CD4-positive, alpha-beta T cell treated with Interleukin-21 for 1 hour (primary cell): Measurements from ENCODE around the gene TMEM39B.
"Not testable (repeated sequence)": the region's sequence is repeated elsewhere in the genome, so short reads cannot be mapped to it uniquely, and the experiment has no call there.

ENCODE experiments used
- DNase-seq: peaks from one replicate; pipeline ENCODE4 v3.0.0-alpha.2; 2020

TMEM39B gene

DNA sequence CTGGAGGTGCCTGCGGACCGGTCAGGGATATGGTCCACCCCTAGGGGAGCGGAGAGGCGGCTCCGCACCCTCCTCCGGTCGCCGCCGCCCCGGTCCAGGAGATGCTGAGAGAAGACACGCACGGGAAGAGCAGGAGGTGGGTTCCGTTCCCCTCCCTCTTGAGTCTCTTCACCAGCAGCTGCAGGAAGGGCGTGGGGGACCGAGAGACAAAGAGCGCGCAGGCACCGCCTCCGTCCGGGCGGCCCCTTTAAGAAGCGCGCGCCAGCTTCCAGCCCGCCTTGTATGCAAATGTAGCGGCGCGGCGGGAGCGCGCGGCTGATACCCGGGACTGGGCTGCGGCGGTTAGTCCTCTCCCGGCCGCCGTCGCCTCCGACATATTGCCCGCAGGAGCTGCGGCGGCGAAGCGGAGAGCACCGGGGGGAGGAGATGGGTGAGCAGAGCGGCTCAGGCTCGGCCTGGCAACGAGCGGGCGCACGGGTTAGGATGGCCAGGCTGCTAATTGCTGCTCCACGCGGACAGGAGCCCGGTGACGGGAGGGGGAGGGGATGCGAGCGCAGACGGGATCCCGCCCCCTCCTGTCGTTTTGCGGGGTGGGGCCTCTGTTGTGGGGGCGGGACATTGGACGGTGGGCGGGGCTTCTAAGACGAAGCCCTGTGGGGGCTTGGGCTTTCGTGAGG lies at the start of gene TMEM39B:
Gene TMEM39B (plus strand): TSS at position 318 of the 677 bp plus-strand sequence. CDS start 109 bp downstream, at position 427.
- DNase-seq, result peak; percentile 94

DNA sequence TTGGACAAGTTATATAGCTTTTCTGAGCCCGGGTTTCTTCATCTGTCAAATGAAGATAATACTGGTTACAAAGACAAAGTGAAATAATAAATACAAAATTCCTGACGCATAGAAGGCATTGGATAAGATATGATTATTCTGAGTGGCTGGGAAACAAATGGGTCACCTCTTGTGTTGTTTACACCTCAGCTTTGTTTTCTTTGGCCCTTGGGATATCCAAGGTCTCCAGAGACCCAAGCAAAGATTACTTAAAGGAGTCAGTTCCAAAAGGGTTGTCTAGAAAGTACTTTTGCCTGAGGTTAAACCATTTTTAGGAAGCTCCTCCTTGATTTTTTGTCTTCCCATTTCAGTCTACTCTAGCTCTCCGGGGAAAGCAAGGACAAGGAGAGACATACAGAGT lies 49.4 kb upstream of the TMEM39B start:
- no peak for DNase-seq

DNA sequence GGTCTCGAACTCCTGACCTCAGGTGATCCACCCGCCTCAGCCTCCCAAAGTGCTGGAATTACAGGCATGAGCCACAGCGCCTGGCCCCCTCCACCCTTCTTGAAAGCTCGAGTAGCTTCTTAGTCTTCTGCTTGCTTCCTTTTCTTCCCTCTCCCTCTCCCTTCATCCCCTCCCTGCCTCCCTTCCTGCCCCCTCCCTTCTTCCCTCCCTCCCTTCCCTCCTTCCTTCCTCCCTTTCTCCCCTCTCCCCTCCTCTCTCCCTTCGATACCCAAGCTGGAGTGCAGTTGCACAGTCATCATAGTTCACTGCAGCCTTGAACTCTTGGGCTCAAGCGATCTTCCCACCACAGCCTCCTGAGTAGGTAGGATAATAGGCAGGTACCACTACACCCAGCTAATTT lies 47.2 kb upstream of the TMEM39B start:
- DNase-seq, result no peak

DNA sequence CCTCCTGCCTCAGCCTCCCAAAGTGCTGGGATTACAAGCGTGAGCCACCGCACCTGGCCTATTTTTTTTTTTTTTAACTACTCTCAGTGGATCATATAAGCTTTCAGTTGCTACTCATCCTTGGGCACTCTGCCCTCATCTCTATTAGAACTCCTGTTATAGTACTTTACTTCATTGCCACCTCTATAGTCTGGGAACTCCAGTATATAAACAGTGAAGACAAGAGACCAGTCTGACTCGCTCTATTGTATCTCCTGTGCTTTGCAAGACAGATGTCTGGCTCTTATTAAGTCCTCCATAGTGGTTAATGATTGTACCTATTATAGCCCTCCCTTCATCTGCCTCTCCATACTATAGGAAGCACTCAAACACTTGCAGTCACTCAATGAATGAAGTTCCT lies 44.0 kb upstream of the TMEM39B start:
- DNase-seq, result no peak

DNA sequence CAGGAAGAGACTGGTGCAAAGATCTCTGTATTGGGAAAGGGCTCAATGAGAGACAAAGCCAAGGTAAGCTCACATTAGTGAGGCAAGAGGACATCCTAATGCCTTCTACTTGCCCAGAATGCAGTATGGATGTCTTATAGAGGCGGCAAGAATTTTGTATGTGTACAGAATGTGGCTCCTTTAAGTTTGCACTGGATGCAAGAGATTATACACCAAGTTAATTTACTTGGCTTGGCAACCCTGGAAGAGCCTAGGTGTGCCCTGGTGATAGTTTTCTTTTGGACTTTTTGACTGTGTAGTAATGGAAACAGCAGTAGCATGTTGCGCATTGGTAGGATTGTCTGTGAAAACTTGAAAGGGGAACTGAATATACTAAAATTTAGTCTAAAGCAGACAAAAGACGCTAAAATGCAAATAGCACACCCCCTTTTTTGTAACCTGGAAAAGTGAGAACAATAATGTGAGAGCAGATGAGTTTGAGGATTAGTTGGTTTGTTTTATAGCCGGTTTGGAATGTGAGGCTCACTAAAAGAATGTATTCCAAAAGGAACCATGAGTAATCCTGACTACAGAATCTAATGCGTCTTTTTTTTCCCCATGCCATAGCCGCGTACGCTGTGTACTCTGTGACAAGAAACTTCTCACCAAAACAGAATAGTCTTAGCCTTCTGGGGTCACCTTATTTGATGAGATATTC lies 41.0 kb upstream of the TMEM39B start:
- no peak for DNase-seq

DNA sequence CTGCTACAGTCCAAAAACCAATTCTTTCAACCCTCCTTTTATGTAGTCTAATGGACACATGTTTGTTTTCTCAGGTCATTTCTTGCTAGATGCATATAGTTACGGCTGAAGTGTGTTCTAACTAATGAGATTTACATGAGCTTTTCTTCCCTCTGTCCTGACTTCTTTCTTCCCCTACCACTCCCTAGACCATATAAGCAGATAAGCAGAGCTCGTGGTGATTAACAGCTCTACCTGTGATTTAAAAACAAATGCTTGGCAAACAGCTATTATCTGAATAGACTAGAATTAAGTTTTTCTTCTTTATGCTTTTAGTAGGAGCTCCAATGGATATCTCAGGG lies 40.5 kb upstream of the TMEM39B start:
- no peak for DNase-seq

DNA sequence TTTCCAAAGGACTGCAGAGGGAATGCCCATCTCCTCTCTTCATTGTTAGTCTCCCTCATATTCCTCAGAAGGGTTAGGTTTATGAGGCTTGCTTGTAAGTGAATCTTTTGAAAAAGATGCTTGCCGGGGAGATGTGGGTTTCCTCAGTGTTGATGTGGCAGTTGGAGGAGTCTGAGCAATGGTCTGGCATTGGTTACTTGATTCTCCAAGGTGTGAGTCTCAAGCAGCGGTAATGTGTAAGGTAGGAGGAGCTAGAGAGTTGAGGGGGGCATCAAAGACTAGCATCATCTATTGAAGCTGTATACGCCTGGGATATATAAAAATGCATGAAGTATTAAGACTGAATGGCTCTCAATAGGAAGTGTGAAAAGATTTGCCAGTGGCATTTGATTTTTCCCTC lies 37.6 kb upstream of the TMEM39B start:
- DNase-seq, result no peak

DNA sequence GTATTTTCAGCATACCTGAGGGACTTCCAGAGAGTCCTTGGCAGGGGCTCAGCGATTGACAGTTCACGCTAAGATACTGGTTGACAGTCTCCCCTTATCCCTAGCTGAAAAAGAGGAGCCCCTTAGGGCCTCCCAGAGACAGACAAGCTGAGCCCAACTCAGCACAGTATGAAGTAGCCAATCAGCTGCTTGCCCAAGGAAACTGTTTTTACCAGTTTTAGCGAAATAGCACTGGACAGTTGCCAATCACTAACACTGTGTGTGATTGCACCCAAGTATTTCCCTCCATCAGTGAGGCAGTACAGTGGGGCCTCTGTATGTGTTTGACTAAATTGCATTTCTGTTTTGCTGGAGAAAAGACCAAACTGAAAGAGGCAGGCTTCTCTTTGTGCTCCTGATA lies 32.0 kb upstream of the TMEM39B start:
- DNase-seq, result no peak

DNA sequence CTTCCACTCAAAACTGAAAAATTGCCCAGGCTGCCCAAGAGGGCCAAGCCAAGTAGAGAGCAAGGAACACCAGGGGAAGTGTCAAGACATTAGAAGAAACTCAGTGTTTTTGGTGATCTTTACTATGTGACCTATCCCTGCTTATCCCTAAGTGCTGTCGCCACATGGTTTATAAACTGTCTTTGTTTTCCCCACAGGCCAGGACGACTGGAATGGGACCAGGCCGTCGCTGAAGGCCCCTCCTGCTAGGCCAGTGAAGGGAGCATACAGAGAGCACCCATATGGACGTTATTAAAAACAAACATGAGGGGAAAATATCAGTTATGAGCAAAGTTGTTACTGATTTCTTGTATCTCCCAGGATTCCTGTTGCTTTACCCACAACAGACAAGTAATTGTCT lies 30.4 kb upstream of the TMEM39B start:
- DNase-seq, result no peak

DNA sequence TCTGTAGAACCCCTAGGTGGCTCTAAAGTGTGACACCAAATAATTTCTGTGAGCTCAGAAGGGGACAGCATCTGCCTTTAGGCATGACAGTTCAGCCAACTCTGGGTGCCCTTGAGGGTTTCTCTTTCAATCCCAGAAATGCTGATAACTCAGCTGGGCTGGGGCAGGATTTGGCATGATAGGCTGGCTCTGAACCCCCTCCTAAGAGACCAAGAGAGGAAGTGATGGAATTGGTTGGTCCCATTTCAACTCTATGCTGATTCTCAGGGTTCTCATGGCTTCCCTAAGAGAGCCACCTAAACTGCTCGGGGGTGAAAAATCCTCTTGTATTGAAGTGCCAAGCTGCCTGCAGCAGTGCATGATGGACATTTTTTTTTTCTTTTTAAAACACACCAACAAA lies 28.5 kb upstream of the TMEM39B start:
- DNase-seq, result no peak

DNA sequence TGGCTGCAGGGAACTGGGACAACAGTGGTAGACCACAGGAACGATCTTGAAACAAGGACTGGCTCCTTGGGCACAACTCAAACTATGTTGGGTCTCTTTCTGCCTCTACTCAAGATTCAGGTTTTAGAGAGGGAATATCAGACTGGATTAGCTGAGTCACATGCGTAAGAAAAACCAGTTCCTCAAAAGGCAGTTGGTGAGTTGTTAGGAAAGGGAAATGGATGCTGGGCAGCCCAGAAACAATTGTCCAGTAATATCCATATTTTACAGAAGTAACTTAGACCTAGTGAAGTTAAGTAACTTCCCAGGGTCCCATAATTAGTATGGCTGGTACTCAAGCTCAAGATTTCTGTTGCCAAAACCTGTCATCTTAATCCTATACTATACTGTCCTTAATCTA lies 27.0 kb upstream of the TMEM39B start:
- no peak for DNase-seq

DNA sequence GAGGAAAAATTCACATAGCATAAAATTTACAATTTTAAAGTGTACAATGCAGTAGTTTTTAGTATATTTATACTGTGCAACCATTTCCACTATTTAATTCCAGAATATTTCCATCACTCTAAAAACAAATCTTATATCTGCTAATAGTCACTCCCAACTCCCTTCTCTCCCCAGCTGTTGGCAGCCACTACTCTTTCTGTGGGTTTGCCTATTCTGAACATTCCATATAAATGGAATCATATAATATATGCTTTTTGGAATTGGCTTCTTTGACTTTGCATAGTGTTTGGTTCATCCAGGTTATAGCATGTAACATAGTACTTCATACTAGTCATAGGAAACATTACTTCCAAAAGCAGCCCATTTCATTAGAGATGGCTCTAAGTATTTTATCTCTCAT lies 25.0 kb upstream of the TMEM39B start:
- no peak for DNase-seq

DNA sequence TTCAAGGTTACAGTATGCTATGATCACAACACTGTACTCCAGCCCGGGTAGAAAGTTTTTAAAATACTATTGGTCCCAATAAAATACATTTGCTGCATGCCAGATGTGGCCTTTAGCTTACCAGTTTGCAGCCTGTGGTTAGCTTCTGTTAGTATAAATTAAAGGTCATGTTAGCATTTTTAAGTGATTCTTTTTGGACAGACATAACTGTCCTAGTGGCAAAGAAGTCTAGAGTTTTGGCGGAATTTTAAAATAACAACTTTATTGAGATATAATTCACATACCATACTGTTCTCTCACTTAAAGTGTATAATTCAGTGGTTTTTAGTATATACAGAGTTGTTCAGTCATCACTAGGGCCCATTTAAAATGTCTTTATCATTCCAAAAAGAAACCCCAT lies 24.3 kb upstream of the TMEM39B start:
- DNase-seq, result no peak

DNA sequence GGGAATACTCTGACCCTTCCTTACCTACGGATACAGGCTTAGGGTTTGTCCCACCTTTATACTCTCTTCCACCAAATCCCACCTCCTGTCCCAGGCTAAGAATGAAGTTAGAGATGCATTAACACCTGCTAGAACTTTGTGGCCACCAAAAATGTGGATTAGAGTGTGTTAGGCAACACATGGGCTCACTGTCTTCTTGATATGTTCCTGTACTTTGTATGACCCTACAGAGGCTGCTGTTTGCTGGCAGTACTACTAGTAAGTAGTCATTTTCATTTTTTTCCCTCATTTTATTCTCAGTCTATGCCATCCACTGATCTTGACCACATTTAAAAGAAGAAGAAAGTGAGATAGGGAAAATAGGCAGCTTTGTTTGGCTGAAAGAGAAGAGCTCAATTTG lies 21.0 kb upstream of the TMEM39B start:
- no peak for DNase-seq

DNA sequence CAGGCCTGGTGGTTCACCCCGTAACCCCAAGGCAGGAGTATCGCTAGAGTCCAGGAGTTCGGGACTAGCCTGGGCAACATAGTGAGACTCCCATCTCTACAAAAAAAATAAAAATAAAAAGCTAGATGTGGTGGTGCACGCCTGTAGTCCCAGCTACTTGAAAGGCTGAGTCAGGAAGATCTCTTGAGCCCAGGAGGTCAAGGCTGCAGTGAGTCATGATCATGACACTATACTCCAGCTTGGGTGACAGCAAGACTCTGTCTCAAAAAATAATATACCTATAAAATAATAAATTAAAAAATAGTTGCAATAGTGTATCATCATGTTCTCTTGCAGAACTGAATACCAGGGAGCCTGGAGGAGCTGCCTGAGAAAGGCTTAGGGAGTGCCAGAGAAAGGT lies 19.9 kb upstream of the TMEM39B start:
- DNase-seq, result no peak

DNA sequence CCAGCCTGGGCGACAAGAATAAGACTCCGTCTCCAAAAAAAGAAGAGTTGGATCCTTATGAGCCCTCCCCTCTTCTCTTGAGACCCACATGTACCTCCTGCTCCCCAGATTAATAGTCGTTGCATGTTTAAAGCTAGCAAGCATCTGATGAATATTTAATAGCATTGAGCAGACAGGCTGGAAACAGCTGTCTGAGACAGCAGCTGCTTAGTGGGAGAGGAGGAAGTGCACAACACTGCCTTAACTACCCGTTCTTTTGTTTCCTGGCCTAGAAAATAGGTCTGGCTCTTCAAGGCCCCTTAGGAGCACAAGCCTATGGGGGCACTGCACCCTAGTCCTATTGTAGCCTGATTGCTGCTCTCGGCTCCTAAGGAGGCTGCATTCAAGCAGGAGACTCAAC lies 17.3 kb upstream of the TMEM39B start:
- no peak for DNase-seq

DNA sequence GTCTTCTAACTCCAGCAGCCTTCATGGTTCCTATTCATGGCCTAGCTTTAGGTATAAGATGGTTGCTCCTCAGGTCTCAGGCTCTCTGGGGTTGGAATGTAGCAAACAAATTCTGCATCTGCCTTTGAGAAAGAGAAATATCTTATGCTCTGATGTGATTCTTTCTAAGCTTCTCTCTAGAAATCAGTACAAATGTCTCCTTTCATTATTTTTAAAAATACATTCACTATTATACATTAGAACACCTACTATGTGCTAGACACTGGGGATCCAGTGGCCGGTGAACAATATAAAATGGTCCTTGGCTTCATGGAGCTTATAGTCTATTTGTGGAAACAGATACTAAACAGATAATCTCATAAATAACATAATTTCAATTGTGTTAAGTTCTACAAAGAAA lies 16.1 kb upstream of the TMEM39B start:
- no peak for DNase-seq

DNA sequence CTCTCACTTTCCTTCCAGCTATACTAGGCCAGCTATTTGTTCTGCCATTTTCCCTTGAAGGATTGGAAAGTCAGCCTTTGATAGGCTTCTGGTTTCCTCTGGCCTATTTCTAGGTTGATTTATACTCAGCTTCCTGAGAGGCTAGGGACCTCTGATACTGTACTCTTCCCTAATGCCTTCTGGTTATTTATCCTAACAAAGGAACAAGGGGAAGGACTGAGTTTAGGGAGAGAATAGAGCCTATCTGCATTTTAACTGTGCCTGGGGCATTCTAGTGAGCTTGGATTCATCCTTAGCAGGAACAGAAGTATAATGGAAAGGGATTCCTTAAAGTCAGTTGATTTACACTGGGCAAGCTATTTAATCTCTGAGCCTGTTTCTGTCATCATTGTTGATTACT lies 11.8 kb upstream of the TMEM39B start:
- DNase-seq, result no peak

DNA sequence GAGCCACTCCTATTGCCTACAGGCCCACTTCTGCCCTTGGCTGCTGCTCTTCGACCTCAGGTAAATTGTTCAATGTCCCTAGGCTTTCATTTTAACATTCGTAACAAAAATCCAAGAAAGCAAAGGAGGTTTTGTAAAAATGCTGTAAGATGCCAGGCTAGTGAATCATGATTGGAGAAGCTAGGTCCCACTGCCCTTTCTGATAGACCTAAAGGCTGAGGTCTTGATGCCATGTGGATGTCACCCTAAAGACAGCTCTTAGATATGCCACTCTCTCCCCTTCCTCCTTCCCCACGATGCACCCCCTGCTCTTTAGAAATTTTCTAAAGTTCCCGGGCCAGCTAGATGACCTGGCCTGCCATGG lies 9.9 kb upstream of the TMEM39B start:
- DNase-seq, result no peak

DNA sequence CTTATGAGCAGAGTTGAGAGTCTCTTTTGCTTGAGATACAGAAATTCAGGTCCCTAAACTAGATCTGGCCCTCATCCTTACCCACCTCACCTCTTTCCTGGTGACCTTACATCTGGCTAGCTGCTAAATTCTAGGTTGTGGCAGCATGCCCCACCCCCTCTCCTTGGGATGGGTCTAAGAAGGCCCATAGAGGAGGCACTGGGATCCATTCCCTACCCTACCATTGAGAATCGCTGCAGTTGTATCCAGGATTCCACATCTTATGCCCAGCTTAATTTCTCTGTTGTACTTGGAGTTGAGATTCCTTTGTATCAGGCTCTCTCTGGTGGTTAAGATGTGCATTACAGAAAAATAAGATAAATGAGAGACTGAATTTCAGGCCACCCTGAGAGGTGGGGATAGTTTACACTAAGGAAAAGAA lies 9.5 kb upstream of the TMEM39B start:
- peak; percentile 43 for DNase-seq

DNA sequence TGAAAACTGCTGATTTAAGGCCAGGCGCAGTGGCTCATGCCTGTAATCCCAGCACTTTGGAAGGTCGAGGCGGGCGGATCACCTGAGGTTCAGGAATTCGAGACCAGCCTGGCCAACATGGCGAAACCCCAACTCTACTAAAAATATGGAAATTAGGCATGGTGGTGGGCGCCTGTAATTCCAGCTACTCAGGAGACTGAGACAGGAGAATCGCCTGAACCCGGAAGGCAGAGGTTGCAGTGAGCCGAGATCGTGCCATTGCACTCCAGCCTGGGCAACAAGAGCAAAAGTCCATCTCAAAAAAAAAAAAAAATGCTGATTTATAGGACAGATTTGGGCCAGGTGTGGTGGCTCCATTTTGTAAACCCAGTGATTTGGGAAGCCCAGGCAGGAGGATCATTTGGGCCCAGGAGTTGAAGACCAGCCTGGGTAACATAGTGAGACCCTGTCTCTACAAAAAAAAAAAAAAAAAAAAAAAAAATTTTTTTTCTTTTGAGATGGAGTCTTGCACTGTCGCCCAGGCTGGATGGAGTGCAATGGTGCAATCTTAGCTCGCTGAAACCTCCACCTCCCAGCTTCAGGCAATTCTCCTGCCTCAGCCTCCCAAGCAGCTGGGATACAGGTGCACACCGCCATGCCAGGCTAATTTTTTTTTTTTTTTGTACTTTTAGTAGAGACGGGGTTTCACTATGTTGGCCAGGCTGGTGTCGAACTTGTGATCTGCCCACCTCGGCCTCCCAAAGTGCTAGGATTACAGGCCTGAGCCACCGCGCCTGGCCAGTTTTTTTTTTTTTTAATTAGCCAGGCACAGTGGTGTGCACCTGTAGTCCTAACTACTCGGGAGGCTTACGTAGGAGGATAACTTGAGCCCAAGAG lies 6.9 kb upstream of the TMEM39B start:
- DNase-seq, result not testable (repeated sequence)

DNA sequence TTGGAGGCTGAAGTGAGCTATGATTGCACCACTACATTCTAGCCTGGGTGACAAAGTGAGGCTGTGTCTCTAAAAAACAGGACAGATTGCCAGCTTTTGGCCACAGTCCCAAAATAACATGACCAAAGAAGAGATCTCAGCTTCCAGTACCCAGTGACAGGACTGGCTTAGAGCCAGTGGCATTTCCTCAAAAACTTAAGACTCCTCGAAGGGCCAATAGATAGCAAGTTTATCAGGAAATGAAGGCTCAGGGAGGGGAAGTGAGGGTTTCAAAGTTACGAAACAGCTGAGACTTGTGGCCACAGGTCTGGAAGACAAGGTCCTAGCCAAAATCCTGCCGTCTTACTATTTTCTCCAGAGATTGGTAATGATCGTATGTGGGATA lies 6.3 kb upstream of the TMEM39B start:
- DNase-seq, result peak; percentile 46

DNA sequence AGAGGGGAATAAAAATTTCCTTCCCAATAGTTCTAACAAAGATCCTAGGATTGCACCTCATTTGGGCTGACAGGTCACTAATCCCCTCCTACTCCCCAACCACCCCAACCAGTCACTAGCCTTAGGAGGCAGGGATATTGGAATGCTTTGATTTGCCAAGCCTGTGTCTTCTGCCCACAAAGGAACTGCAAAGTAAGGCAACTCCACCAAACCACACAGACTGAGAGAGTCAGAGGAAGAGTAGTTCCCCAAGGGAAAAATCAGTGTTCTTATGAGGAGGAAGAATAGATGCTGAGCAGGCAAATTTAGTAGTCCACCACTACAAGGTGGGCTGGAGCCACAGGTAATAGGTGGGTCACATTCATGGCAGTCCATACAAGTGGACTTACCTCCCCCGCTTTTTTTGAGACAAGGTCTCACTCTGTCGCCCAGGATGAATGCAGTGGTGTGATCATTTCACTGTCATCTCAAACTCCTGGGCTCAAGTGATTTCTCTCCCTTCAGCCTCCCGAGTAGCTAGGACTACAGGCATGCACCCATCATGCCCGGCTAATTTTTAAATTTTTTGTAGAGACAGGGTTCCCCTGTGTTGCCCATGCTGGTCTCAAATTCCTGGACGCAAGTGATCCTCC lies 3.7 kb upstream of the TMEM39B start:
- DNase-seq, result no peak
